Heart left ventricle (tissue), 16 donors: ENCODE data around the gene ABCC6. TPM values are rescaled to one million over a fixed set of nuclear protein-coding genes. Genes with fewer than 3 reads are reported as not detected.
A peak's percentile ranks its signal among the peaks of the same experiment; 100 is the strongest.

Source experiments
- ATAC-seq, 4 donors: fragments of 200-7000 bp; cut with Tn5 transposase; one replicate each; pipeline ENCODE4 v1.9.1; 2020 to 2022; ENCODE audit warnings: moderate library complexity in 4 of 4, mild to moderate bottlenecking in 3 of 4, moderate number of reproducible peaks in 1 of 4
- DNase-seq, 5 donors: peaks; one replicate each; pipeline ENCODE4 v3.0.0-alpha.2; 2020
- H3K27ac ChIP-seq, 12 donors: fragments of 200-600 bp; sonication (generic) in 4 of 12; one replicate each; pipeline versions ENCODE4 v1.5.0 to v1.8.0; 2016 to 2022; ENCODE audit warnings: mild to moderate bottlenecking in 2 of 12
- H3K27me3 ChIP-seq, 9 donors: fragments of 200-600 bp; sonication (generic) in 2 of 9; one replicate each; pipeline versions ENCODE4 v1.5.1 to v1.8.0; 2016 to 2022; ENCODE audit warnings: mild to moderate bottlenecking in 3 of 9
- H3K36me3 ChIP-seq, 9 donors: fragments of 200-600 bp; sonication (generic) in 2 of 9; one replicate each; pipeline versions ENCODE4 v1.5.0 to v1.8.0; 2018 to 2022; ENCODE audit warnings: mild to moderate bottlenecking in 2 of 9
- H3K4me1 ChIP-seq, 12 donors: fragments of 200-600 bp; sonication (generic) in 4 of 12; one replicate each; pipeline versions ENCODE4 v1.5.0 to v1.8.0; 2016 to 2022; ENCODE audit warnings: mild to moderate bottlenecking in 3 of 12
- H3K4me3 ChIP-seq, 12 donors: fragments of 200-600 bp; sonication (generic) in 4 of 12; one replicate each; pipeline versions ENCODE4 v1.5.0 to v1.8.0; 2017 to 2022; ENCODE audit warnings: mild to moderate bottlenecking in 9 of 12, moderate library complexity in 4 of 12
- H3K9me3 ChIP-seq, 12 donors: fragments of 200-600 bp; sonication (generic) in 4 of 12; one replicate each; pipeline versions ENCODE4 v1.5.0 to v1.8.0; 2016 to 2022; ENCODE audit warnings: mild to moderate bottlenecking in 1 of 12
- POLR2A ChIP-seq, 2 donors: fragments of 450-650 bp; IDR thresholded peaks; one replicate each; pipeline ENCODE4 v1.6.1; 2017; ENCODE audit warnings: antibody characterized with exemption in 2 of 2, mild to moderate bottlenecking in 2 of 2, moderate library complexity in 2 of 2
- WGBS, 4 donors: extraction: QIAGEN DNeasy Blood & Tissue Kit in 2 of 4; methylation state at CpG; one replicate each; pipeline versions ENCODE4 v1.1.5 to v1.1.7; 2013 to 2018; 5-methylcytosine and 5-hydroxymethylcytosine counted together
- intact Hi-C, 10 donors: fragments of 100-400 bp; cut with DNase I; formaldehyde crosslinking; loops; one replicate each; pipeline versions ENCODE4 v1.11.1 to v1.14.2; 2022
- polyA plus RNA-seq, 2 donors: library from polyadenylated mRNA; stranded (reverse); fragments of 200-250 nt; gene quantifications; one replicate each; pipeline ENCODE4 v1.2.3, GENCODE V29; 2013
- total RNA-seq, 9 donors: library from RNA; depleted of rRNA in 2 of 9; stranded (reverse); fragments of >200 nt in 2 of 9; fragmentation: NEBNext Ultra II Directional in 3 of 9; extraction: Animal tissue kit (Norgen Biotek cat#: 25700) in 3 of 9; gene quantifications; one replicate each; pipeline versions ENCODE4 v1.1.0 to v1.2.4, GENCODE V29; 2016 to 2023
- TF ChIP-seq, protein P1 (sequence below), 12 donors: fragments of 200-600 bp; sonication (generic) in 4 of 12; IDR thresholded peaks; one replicate each; pipeline versions ENCODE4 v1.5.0 to v1.8.0; 2018 to 2022; ENCODE audit warnings: antibody characterized with exemption in 12 of 12, mild to moderate bottlenecking in 5 of 12
- donor health status: ischemic (EF 13 %, LVEDD 7.1; RV severe dilation, severe dysfunction).
- donor health status: healthy with polysubstance abuse.
- donor health status: DM: no; HTN: yes; CAD: no.
- donor health status: DM: no; HTN: no; CAD: no.
- donor health status: ischemic (EF 25% LVEDD 6.9; RV normal size, moderate dysfunction).
- donor health status: ischemic (EF 25% LVEDD 5.7; RV mildly dilated, moderate dysfunction).
- donor health status: healthy.
- donor health status: DM: yes; HTN: yes; CAD: no.
- donor health status: ischemic (EF 35%, LVEDD 5.7; RV mildly dilated, moderate dysfunction).
- donor health status: nonischemic (EF 11% LVEDD 7.7; RV severe dilation, severe dysfunction).
- donor health status: DM: yes; HTN: yes; CAD: no.
- donor health status: PGD.
- donor health status: ischemic (EF 29% LVEDD 5.4; RV normal size, mild dysfunction).
- donor health status: nonischemic (EF 23%, LVEDD 6.1; RV moderate dilation, normal function).

The ABCC6 gene
- total and polyA plus RNA-seq, 11 donors = 0.14 to 3.8 (median 1.3) TPM; not detected in 3

GRCh38 chr16:16178455-16179162 lies 44.7 kb downstream of the ABCC6 start:
- H3K4me1 ChIP-seq = peaks cover 0 to 6% (median 0%) of the 10 kb centered on the region in 12 donors
- H3K27ac ChIP-seq = no peak overlapping the region
- intact Hi-C loops = no loop called here
- WGBS, 4 donors = 71 to 94% (median 87%) methylated on average over 4 to 7 of the region's 7 CpGs
- TF ChIP-seq, protein P1, sequence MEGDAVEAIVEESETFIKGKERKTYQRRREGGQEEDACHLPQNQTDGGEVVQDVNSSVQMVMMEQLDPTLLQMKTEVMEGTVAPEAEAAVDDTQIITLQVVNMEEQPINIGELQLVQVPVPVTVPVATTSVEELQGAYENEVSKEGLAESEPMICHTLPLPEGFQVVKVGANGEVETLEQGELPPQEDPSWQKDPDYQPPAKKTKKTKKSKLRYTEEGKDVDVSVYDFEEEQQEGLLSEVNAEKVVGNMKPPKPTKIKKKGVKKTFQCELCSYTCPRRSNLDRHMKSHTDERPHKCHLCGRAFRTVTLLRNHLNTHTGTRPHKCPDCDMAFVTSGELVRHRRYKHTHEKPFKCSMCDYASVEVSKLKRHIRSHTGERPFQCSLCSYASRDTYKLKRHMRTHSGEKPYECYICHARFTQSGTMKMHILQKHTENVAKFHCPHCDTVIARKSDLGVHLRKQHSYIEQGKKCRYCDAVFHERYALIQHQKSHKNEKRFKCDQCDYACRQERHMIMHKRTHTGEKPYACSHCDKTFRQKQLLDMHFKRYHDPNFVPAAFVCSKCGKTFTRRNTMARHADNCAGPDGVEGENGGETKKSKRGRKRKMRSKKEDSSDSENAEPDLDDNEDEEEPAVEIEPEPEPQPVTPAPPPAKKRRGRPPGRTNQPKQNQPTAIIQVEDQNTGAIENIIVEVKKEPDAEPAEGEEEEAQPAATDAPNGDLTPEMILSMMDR (IDR thresholded peaks at IDR 0.05) = no peak
- TF ChIP-seq POLR2A (IDR thresholded peaks at IDR 0.05) = no peak
- DNase-seq (peak in 1 of 5 donors; percentile 22), ATAC-seq (no peak)
- no peak overlapping the region for H3K4me3 ChIP-seq
- H3K9me3 ChIP-seq = peaks cover 0 to 4% (median 0%) of the 10 kb centered on the region in 12 donors
- H3K27me3 ChIP-seq = peaks cover 0 to 5% (median 0%) of the 10 kb centered on the region in 9 donors
- no peaks in the 10 kb centered on the region for H3K36me3 ChIP-seq

- Histone ChIP-seq H3K27ac (no peak overlapping the region), H3K4me3 (no peak overlapping the region), H3K27me3 (no peaks in the 10 kb centered on the region), H3K4me1 (peaks cover 0 to 6% (median 0%) of the 10 kb centered on the region in 12 donors), H3K36me3 (no peaks in the 10 kb centered on the region), H3K9me3 (peaks cover 0 to 4% (median 0%) of the 10 kb centered on the region in 12 donors)
- no peak for DNase-seq
- TF ChIP-seq, protein P1 (IDR thresholded peaks at IDR 0.05) = no peak
- no peak for TF ChIP-seq POLR2A (IDR thresholded peaks at IDR 0.05)
- no peak for ATAC-seq
- intact Hi-C loops = no loop called here
These were observed 47.0 kb downstream of the ABCC6 start for GRCh38 chr16:16176328-16176727.

- TF ChIP-seq, protein P1 (IDR thresholded peaks at IDR 0.05) = no peak
- TF ChIP-seq POLR2A (IDR thresholded peaks at IDR 0.05) = no peak
- H3K27ac ChIP-seq = peak overlapping the region in 1 of 12 donors; percentile 29
- H3K4me1 ChIP-seq = peaks cover 0 to 6% (median 0%) of the 10 kb centered on the region in 12 donors
- 14 to 30% (median 26%) methylated on average over 3 to 5 of the region's 5 CpGs for WGBS, 4 donors
- DNase-seq (peak; percentile 29 to 69 (median 63)), ATAC-seq (peak; percentile 72 to 93 (median 92))
- peaks cover 0 to 4% (median 0%) of the 10 kb centered on the region in 12 donors for H3K9me3 ChIP-seq
- H3K27me3 ChIP-seq = no peaks in the 10 kb centered on the region
- intact Hi-C loops = loop anchor here in 1 of 10 donors (2.0 kb wide), 1 partner anchor 14 kb away; no protein-coding TSS in a partner anchor
- no peaks in the 10 kb centered on the region for H3K36me3 ChIP-seq
- H3K4me3 ChIP-seq = no peak overlapping the region
These were observed 48.0 kb downstream of the ABCC6 start for GRCh38 chr16:16175296-16175695.

DNA sequence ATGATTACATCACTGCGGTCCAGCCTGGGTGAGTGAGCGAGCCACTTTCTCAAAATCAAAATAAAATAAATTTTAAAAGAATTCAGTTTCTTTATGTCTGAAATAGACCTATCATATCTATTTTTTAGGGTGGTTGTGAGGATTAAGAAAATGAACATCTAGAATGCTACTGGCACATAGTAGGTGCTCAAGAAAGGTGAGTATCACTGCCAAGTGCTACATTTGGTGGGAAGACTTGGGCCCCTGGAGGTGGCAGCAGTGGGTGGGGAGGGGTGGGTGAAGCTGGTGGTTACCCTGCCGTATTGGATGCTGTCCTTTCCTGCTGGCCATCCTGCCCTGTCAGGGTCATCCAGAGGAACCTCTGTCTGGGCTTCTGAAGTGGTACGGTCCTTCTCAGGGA lies 50.3 kb downstream of the ABCC6 start:
- DNase-seq = peak in 1 of 5 donors; percentile 1
- Histone ChIP-seq H3K27me3 (no peaks in the 10 kb centered on the region), H3K4me3 (no peak overlapping the region), H3K4me1 (peaks cover 0 to 6% (median 0%) of the 10 kb centered on the region in 12 donors), H3K9me3 (peaks cover 0 to 4% (median 0%) of the 10 kb centered on the region in 12 donors), H3K36me3 (no peaks in the 10 kb centered on the region), H3K27ac (no peak overlapping the region)
- no peak for ATAC-seq
- WGBS, 4 donors = 80 to 89% (median 83%) methylated on average over 4 of the region's 4 CpGs
- intact Hi-C loops = no loop called here
- TF ChIP-seq, protein P1 (IDR thresholded peaks at IDR 0.05) = no peak
- no peak for TF ChIP-seq POLR2A (IDR thresholded peaks at IDR 0.05)
